Large intestine (tissue), 3 donors: ENCODE results near the gene ZNF598. TPM values are rescaled to one million over a fixed set of nuclear protein-coding genes. Genes with fewer than 3 reads are reported as not detected.

ENCODE experiments used
- DNase-seq, 2 donors: peaks; one replicate each; pipeline versions ENCODE4 v3.0.0 to v3.0.0-alpha.2; 2013
- H3K27ac ChIP-seq: one replicate; pipeline ENCODE4 v1.5.1; 2013; ENCODE audit warnings: low read length
- H3K27me3 ChIP-seq: 2 replicates; pipeline ENCODE4 v1.6.1; 2013; ENCODE audit warnings: low read length; ENCODE audit not compliant: control insufficient read depth, insufficient read depth
- H3K36me3 ChIP-seq: 2 replicates; pipeline ENCODE4 v1.6.1; 2013; ENCODE audit warnings: low read length; ENCODE audit not compliant: control insufficient read depth, insufficient read depth
- H3K4me1 ChIP-seq: one replicate; pipeline ENCODE4 v1.6.1; 2013; ENCODE audit warnings: low read length; ENCODE audit not compliant: control insufficient read depth, insufficient read depth
- H3K4me3 ChIP-seq: one replicate; pipeline ENCODE4 v1.5.1; 2013; ENCODE audit warnings: low read length
- H3K9me3 ChIP-seq: one replicate; pipeline ENCODE4 v1.6.1; 2013; ENCODE audit warnings: mild to moderate bottlenecking, low read depth, low read length, moderate library complexity; ENCODE audit not compliant: control insufficient read depth
- WGBS: methylation state at CpG from one replicate; pipeline ENCODE4 v1.1.5; 2013; ENCODE audit warnings: low lambda C conversion rate; ENCODE audit not compliant: insufficient coverage; 5-methylcytosine and 5-hydroxymethylcytosine counted together
- polyA plus RNA-seq: library from polyadenylated mRNA; unstranded; fragments of 120-200 nt; gene quantifications from one replicate; pipeline ENCODE4 v1.2.1, GENCODE V29; 2013

ZNF598 gene
- polyA plus RNA-seq, 1 donor, result 28.9 TPM

- H3K27ac ChIP-seq, result no peak overlapping the region
- peaks cover 7% of the 10 kb centered on the region for H3K4me1 ChIP-seq
- WGBS, result no CpG with 5 or more reads among the region's 39 CpGs
- peaks cover 68% of the 10 kb centered on the region for H3K36me3 ChIP-seq
- H3K4me3 ChIP-seq, result no peak overlapping the region
- H3K27me3 ChIP-seq, result no peaks in the 10 kb centered on the region
- H3K9me3 ChIP-seq, result no peaks in the 10 kb centered on the region
- DNase-seq, result no peak
Measured at GRCh38 chr16:1998852-1999801, 10.5 kb downstream of the ZNF598 start.

- WGBS, result no CpG with 5 or more reads among the region's 27 CpGs
- Histone ChIP-seq H3K27ac (no peak overlapping the region), H3K9me3 (no peaks in the 10 kb centered on the region), H3K27me3 (no peaks in the 10 kb centered on the region), H3K36me3 (peaks cover 65% of the 10 kb centered on the region), H3K4me1 (no peaks in the 10 kb centered on the region), H3K4me3 (no peak overlapping the region)
- DNase-seq, result no peak
Measured at GRCh38 chr16:1998360-1998835, 11.2 kb downstream of the ZNF598 start.

- no peak overlapping the region for H3K27ac ChIP-seq
- DNase-seq, result no peak
- H3K27me3 ChIP-seq, result no peaks in the 10 kb centered on the region
- H3K36me3 ChIP-seq, result peaks cover 58% of the 10 kb centered on the region
- H3K4me1 ChIP-seq, result no peaks in the 10 kb centered on the region
- no peak overlapping the region for H3K4me3 ChIP-seq
- H3K9me3 ChIP-seq, result peaks cover 4% of the 10 kb centered on the region
- 90% methylated on average over 2 of the region's 26 CpGs for WGBS
Measured at GRCh38 chr16:1997494-1998359, 11.9 kb downstream of the ZNF598 start.

- H3K27ac ChIP-seq, result no peak overlapping the region
- H3K27me3 ChIP-seq, result peaks cover 25% of the 10 kb centered on the region
- no peak overlapping the region for H3K4me3 ChIP-seq
- DNase-seq, result no peak
- H3K36me3 ChIP-seq, result peaks cover 19% of the 10 kb centered on the region
- peaks cover 25% of the 10 kb centered on the region for H3K4me1 ChIP-seq
- WGBS, result no CpG with 5 or more reads among the region's 2 CpGs
- peaks cover 21% of the 10 kb centered on the region for H3K9me3 ChIP-seq
Measured at GRCh38 chr16:1993731-1994131, 15.9 kb downstream of the ZNF598 start.

- Histone ChIP-seq H3K4me3 (no peak overlapping the region), H3K27me3 (peaks cover 30% of the 10 kb centered on the region), H3K4me1 (peaks cover 25% of the 10 kb centered on the region), H3K36me3 (peaks cover 10% of the 10 kb centered on the region), H3K9me3 (peaks cover 21% of the 10 kb centered on the region), H3K27ac (no peak overlapping the region)
- no peak for DNase-seq
- WGBS, result no CpG with 5 or more reads among the region's 50 CpGs
Measured at GRCh38 chr16:1992704-1993317, 16.8 kb downstream of the ZNF598 start.

GRCh38 chr16:1991948-1992703 lies 17.5 kb downstream of the ZNF598 start:
- Histone ChIP-seq H3K4me3 (no peak overlapping the region), H3K27ac (no peak overlapping the region), H3K9me3 (peaks cover 21% of the 10 kb centered on the region), H3K27me3 (peaks cover 30% of the 10 kb centered on the region), H3K4me1 (peaks cover 25% of the 10 kb centered on the region), H3K36me3 (peaks cover 6% of the 10 kb centered on the region)
- no CpG with 5 or more reads among the region's 96 CpGs for WGBS
- peak; percentile 88 to 90 for DNase-seq

- Histone ChIP-seq H3K4me3 (no peak overlapping the region), H3K9me3 (peaks cover 21% of the 10 kb centered on the region), H3K4me1 (peaks cover 25% of the 10 kb centered on the region), H3K27ac (no peak overlapping the region), H3K36me3 (peaks cover 7% of the 10 kb centered on the region), H3K27me3 (peaks cover 30% of the 10 kb centered on the region)
- no peak for DNase-seq
- WGBS, result no CpG with 5 or more reads among the region's 22 CpGs
Measured at GRCh38 chr16:1991588-1991947, 18.1 kb downstream of the ZNF598 start.

- peaks cover 30% of the 10 kb centered on the region for H3K27me3 ChIP-seq
- peaks cover 12% of the 10 kb centered on the region for H3K36me3 ChIP-seq
- peak in 1 of 2 donors; percentile 26 for DNase-seq
- H3K9me3 ChIP-seq, result peaks cover 21% of the 10 kb centered on the region
- no peak overlapping the region for H3K4me3 ChIP-seq
- H3K4me1 ChIP-seq, result peaks cover 27% of the 10 kb centered on the region
- no CpG with 5 or more reads among the region's 18 CpGs for WGBS
- H3K27ac ChIP-seq, result no peak overlapping the region
Measured at GRCh38 chr16:1991135-1991551, 18.5 kb downstream of the ZNF598 start.

- H3K27me3 ChIP-seq, result peaks cover 30% of the 10 kb centered on the region
- no peak overlapping the region for H3K27ac ChIP-seq
- peaks cover 33% of the 10 kb centered on the region for H3K4me1 ChIP-seq
- H3K4me3 ChIP-seq, result peak overlapping the region; percentile 33
- H3K9me3 ChIP-seq, result peaks cover 21% of the 10 kb centered on the region
- peaks cover 18% of the 10 kb centered on the region for H3K36me3 ChIP-seq
- whole genome bisulfite sequencing, result no CpG with 5 or more reads among the region's 50 CpGs
- peak in 1 of 2 donors; percentile 45 for DNase-seq
Measured at GRCh38 chr16:1990351-1991134, 19.1 kb downstream of the ZNF598 start.
